ENCODE results near the gene NACC2. TPM values are rescaled to one million over a fixed set of nuclear protein-coding genes. Genes with fewer than 3 reads are reported as not detected.

NACC2 gene
- polyA plus RNA-seq, 3 donors = 5.3 to 15.5 (median 9.1) TPM

DNA sequence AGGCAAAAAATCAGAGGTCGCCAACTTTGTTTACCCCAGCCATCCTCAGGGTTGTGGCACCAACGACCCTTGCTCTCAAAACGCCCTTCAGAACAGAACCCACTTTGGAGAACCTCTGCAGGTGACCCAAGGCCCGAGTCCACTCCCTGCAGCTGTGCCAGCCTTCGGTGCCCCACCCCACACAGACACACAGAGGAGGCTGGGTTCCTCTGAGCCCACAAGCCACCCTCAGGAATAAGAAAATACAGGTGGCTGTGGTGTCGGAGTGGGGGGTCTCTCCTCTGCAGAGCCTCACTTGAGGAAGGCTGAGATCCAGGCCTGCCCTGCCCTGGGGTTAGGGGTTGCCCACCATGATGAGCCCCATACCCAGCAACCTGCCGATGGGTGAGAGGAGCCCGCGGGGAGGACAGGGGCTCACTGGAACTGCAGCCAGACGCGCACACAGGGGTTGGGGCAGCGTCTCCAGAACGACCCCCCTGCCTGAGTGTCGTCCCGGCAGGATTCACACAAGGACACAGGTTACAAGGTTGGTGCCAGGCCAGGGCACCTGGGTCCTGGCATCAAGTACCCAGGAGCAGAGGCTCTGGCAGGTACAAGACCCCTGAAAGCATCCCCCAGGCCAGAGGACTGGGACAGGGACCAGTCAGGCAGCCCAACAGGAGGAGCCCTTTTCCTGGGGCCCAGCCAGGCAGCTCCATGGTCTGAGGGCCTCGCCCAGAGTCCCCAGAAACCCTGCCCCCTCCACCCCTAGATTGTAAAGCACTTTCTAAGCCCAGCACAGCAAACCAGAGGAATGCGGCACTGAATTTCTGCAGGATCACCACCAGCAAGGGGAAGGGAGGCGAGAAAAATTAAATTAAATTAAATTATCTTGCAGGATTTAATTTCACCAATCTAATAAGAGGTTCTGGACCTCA lies 40.0 kb downstream of the NACC2 start:
- 87 to 93% (median 91%) methylated on average over 18 of the region's 18 CpGs for WGBS, 3 donors
- no peak overlapping the region for H3K27ac ChIP-seq (ENCODE audit: low read depth, low read length)

DNA sequence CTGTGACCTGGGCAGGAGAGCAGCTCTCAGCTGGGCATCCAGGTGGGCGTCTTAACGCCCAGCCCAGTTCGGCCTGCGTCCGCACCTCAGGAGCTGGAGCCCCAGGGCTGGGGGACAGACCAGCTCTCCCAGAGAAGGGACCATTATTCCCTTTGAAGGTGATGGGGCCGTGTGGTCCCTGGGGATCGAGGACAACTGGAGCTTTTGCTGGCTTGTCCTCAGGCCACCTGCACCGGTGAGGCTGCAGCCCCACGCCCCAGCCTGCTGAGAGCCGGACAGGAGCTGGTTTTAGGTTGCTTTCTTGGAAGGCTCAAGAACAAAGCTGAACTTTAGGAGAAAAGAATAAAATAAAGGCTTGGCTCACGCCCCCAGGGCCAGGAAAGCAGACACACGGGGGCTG lies 40.9 kb downstream of the NACC2 start:
- H3K27ac ChIP-seq (ENCODE audit: low read depth, low read length) = no peak overlapping the region
- 93 to 94% (median 93%) methylated on average over 12 of the region's 12 CpGs for WGBS, 3 donors

DNA sequence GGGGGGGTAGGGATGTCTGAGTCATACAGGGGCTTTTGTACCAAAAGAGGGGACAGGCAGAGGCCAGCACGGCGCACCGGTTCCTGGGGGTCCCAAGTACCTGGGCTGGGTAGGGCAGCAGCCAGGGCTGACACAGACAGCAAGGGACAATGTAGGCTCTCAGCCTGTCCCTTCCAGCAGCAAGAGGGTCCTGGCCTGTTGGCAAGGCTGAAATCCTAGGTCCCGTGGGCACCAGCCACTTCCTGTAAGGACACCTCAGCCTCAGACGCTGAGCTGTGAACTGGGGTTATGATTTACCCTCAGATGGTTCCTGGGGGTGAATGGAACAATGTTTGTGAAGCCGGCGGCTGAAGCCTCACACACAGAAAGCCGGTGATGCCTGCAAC lies 41.3 kb downstream of the NACC2 start:
- 76 to 87% (median 80%) methylated on average over 8 of the region's 8 CpGs for WGBS, 3 donors
- H3K27ac ChIP-seq (ENCODE audit: low read depth, low read length) = no peak overlapping the region

DNA sequence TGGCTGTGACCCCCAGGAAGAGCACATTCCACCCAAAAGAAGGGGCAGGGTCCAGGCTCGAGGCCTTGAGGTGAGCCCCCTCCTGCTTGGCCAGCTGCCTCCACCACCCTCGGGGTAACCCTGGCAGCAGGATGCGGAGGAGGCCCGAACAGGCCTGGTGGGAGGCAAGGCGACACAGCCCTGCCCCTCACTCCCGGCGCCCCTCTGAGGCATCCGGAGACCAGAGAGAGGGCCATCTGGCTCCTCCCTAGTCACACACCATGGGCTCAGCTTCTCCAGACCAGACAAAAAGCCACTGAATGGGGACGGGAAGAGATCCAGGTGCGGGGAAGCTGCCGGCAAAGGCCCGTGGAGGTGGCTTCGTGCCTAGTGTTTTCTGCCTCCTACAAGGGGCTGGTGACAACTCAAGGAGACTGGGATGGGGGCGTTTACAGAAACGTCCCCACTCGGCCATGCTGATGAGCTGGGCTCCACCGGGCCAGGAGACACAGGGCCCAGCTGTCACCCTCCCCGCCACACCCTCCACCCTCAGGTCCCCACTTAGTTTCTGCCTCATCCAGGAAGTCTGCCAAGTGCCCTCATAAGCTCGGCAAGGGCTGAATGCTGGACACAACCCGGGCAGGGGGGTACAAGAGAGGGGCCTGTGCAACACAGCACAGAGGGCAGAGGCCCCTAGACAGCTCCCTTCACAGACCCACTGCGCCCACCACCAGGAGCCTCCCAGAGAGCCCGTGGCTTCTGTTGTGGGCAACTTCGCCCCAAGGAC lies 41.9 kb downstream of the NACC2 start:
- no peak overlapping the region for H3K27ac ChIP-seq (ENCODE audit: low read depth, low read length)
- whole genome bisulfite sequencing, 3 donors = 47 to 70% (median 67%) methylated on average over 21 to 23 of the region's 23 CpGs

DNA sequence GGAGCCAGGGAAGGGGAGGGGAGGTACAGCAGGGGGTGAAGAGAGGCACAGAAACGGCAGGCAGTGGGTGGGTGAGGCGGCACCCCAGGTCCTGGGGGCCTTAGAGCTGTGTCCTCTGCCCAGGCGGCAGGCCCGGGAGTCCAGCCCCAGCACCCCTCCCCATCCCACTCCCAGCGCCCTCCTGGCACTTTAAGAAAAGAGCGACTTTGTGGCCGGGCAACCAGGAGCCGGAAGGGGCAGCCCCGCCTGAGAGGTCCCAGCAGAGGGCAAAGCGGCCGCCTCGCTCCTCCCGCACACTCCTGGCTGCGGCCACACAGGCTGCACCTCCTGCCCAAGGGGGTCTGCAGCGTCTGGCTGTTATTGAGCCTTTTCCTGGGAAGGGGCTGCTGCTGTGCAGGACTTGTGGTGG lies 42.6 kb downstream of the NACC2 start:
- WGBS, 3 donors = 45 to 55% (median 50%) methylated on average over 13 to 15 of the region's 15 CpGs

DNA sequence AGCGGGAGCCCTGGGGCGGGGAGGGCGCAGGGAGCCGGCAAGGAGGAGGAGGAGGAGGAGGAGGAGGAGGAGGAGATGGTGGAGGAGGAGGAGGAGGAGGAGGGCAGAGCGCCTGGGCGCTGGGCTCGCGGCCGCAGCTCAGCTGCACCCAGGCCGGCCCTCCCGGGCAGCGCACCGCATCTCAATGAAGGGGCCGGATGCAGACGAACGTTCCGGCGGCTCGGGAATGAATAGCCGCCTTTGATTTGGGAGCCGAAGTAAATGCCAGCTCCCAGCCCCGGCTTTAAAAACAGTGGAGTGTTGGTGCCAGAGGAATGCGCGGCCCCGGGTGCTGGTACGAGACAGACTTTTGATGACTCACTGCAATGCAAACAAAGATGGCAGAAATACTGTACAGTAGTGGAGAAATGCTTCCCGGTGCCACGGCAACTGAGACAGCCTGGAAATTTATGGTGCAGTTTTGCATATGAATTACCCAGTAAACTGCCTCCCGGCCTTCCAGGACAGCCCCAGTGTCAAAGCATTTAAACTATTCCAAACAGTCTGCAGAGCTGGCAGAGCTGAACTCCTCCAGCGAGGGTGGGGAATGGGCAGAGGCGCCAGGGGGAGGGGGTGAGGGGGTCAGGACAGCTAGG lies 43.1 kb downstream of the NACC2 start:
- 1 to 2% (median 2%) methylated on average over 27 of the region's 31 CpGs for WGBS, 3 donors
- H3K27ac ChIP-seq (ENCODE audit: low read depth, low read length) = no peak overlapping the region

More for the DNA sequence above, 42.6 kb downstream of the NACC2 start:
- no peak overlapping the region for H3K27ac ChIP-seq (ENCODE audit: low read depth, low read length)

DNA sequence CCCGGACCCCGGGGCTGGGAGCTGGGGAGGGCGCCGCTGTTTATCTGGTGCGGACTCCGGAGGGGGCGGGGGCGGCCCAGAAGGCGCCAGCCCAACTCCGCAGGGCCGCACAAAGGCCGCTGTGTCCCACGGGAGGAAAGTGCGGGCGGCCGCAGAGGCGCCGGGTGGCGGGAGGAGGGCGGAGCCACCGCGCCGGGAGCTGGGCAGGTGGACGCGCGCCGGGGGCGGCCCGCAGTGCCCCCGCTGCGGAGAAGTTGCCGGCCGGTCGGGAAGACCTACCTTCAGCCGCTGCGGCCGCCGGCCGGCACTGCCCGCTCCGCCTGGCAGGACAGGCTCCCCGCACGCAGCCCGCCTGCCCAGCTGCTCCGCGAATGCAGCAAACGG lies 43.6 kb downstream of the NACC2 start:
- 0 to 1% (median 1%) methylated on average over 35 to 46 of the region's 47 CpGs for WGBS, 3 donors
- H3K27ac ChIP-seq (ENCODE audit: low read depth, low read length) = no peak overlapping the region

DNA sequence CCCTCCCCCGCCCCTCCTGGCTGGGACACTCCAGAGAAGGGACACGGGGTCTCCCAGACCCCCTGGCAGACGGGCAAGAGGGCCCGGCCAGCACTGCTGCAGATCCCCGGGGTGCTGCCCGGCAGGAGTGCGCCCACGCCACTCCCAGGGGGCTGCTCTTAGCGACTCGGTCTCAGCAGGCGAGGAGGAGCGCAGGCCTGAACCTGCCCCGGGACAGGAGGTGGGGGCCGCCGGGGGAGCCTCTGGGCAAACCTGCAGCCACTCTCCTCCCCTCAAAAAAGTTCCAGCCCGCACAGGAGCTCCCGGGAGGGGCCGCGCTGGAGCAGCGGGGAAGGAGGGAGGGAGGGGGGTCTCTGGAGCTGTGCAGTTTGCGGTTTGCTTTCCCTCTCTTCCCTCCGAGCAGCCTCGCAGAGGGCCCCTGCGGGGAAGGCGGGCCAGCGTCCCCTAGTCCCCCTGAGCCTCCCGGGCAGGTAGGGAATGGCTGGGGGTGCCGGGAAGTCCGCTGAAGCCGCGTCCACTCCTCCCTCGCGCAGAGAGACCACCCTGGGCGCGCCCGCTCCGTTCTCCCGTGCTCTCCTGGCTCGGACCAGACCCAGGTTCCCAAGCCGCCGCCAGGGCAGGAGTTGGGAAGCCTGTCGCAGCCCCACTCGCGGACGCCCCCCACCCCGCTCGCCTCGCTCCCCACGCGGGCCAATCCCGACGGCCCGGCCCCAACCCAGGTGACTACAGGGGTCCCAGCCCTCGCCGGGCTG lies 44.2 kb downstream of the NACC2 start:
- WGBS, 3 donors = 22 to 26% (median 26%) methylated on average over 43 to 55 of the region's 55 CpGs
- H3K27ac ChIP-seq (ENCODE audit: low read depth, low read length) = no peak overlapping the region

DNA sequence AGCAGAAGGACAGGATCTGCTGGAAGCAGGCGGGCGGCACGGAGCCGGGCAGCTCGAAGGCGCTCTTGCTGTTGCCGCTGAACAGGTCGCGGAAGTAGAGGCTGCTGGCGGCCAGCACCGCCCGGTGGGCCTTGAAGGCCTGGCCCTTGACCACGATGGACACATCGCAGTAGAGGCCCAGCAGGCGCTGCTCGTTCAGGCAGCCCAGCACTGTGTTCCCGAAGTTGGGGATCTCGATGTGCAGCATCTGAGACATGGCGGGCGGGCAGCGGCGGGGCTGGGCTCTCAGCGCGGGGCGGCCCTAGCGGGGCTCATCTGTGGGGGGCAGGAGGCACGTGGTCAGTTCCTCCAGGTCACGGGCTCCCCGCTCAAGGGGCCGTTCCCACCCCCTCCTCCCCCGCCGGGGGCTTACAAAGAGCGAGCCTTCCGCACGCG lies 44.8 kb downstream of the NACC2 start:
- no peak overlapping the region for H3K27ac ChIP-seq (ENCODE audit: low read depth, low read length)
- 84 to 86% (median 85%) methylated on average over 22 to 36 of the region's 36 CpGs for WGBS, 3 donors

DNA sequence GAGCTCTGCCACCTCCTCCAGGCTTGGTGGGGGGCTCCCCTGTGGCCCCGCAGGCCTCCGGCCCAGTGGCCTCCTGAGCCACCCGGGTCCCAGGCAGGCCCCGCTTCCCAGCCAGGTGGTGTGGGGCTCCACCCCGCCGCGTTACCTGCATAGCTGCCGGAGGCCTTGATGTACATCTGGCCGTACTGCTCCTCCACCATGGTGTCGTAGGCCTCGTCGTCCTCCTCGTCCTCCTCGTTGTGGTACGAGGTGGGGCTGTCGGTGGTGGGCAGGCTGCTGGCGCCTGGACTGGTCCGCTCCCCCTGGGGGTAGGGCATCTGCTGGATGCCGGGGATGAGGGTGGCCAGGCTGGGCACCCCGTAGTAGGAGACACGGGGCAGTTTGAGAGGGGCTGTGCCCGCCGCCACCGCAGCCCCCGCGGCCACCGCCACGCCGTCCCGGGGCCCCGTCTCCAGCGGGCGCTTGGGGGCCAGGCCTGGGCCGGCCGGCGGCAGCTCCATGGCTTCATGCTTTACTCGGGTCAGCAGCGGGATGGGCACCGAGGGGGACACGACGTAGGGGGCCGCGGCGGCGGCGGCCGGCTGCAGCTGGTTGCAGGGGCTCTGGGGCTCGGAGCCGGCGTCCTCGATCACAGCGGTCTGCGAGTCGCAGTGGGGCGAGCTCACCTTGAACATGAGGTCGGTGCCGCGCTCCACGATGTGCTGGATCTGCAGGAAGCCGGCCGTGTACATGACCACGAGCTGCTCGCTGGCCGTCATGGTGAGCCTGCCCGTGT lies 45.4 kb downstream of the NACC2 start:
- H3K27ac ChIP-seq (ENCODE audit: low read depth, low read length) = no peak overlapping the region
- WGBS, 3 donors = 97% methylated on average over 63 to 65 of the region's 65 CpGs

DNA sequence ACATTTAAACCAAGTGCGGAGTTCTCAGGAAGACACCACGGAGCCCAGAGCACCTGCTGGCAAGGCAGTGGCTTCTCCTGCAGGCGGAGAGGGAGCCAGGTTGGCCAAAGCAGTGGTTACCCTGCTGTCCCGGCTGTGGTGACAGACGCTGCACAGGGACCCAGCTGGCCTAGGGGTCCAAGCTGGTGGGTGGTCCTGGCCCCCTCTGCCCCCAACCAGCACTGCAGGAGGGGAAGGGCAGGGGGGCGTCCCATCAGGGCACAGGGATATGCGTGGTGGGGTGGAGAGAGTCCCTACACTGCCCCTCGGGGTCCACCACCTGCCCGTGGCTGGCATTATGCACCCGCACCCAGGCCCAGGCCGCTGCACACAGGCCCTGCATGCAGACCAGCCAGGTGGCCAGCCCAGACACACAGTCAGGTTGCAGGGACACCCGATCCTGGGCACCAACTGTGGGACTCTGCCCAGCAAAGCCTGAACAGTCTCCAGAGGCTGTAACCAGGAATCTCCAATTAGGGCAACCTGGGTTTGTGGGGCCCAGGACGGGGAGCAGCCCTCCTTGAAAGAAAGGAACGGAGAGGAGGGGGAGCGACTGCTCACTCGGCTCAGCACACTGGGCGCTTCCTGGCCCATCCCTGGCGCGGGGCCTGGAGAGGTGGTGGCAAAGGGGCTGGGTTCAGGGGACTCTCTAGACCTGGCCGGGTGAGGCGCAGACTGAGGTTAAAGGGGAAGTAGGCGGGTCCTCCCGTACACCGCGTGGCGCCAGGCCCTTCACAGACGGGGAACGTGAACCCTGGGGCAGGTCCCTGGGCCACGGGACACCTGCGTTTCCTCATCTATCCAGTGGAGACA lies 46.3 kb downstream of the NACC2 start:
- no peak overlapping the region for H3K27ac ChIP-seq (ENCODE audit: low read depth, low read length)
- WGBS, 3 donors = 81 to 94% (median 82%) methylated on average over 29 to 30 of the region's 30 CpGs

DNA sequence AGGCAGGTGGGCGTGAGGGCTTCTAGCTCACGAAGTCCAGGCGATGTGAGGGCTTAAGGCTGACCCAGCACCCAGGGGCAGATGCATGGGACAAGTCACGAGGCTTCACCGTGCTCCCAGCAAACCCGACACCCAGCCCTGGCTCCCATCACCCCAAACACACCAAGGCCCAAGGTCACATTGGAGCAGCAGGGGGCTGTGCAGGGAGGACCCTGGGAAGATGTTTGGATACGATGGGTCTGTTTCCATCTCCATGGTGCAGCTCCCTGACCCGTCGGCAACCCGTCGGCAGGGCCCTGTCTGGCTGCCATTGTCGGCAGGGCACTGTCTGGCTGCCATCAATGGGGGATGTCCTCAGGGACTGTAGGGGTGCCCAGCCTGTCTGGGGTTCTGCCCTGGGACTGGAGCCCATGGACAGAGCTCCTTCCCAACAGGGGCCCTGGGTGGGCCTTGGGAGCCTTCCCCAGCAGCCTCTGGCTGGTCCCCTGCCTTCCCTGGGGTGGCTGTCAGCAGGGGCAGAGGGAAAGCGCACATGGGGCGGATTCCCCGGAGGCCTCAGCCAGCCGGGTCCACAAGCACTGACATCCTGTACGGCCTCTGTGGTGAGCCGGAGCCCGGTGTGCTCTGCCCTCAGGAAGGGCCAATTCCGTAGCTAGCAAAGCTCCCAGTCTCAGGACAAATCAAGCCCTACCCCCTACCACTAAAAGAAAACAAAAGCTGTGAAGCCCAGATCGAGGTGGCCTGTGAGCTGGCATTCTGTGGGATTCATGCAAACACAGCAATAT lies 47.1 kb downstream of the NACC2 start:
- no peak overlapping the region for H3K27ac ChIP-seq (ENCODE audit: low read depth, low read length)
- WGBS, 3 donors = 80 to 87% (median 83%) methylated on average over 21 of the region's 21 CpGs

DNA sequence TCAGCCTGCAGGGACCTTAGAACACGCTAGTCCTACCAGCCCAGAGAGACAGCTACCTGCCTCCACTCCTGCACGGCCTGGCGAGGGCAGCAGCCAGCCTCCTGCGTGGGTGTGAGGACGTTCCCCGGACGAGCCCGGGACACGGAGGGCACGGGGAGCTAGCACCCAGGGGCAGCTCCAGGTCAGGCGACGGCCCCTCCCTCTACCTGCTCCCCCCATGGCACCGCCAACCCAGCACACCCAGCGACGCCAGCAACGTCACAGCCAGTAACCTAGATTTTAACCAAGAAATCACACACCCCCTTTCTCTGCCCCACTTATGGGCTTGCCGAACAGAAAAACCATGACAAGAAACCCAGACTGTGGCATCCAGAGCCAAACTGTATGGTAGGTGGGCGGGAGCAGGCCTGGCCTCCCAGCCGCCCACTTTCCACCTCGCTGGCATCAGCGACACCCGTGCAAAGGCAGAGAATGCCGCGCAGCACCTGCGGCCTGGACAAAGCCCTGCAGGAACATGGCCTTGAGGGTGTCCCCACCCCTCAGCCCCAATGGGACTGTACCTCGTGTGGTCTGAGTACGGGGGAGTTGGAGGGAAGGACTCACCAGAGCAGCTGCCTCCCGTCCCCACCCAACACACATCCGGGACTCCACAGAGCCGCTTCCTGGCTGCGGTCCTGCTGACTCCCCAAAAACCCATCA lies 47.9 kb downstream of the NACC2 start:
- WGBS, 3 donors = 84 to 91% (median 86%) methylated on average over 31 of the region's 31 CpGs
- H3K27ac ChIP-seq (ENCODE audit: low read depth, low read length) = no peak overlapping the region

DNA sequence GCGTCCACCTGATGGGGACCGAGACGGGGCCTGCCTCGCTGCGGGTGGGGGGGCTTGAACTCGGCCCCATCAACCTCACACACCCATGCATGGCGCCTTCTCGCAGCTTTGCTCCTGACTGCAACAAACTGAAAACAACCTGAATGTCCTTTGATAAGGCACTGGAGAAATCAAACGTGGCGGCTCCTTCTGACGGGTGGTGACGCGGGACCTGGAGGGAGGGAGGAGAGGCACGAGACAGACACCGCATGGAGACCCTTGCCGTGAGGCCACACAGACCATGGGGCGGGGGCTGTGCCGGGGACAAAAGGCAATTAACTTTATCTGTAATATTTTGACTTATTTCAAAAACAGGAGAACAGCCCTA lies 48.6 kb downstream of the NACC2 start:
- H3K27ac ChIP-seq (ENCODE audit: low read depth, low read length) = no peak overlapping the region
- WGBS, 3 donors = 61 to 81% (median 75%) methylated on average over 18 of the region's 18 CpGs

Measured in adipose tissue (tissue), 3 donors.